K562 (cell line): Measurements from ENCODE around the gene LILRA6. TPM values are rescaled to one million over a fixed set of nuclear protein-coding genes. Genes with fewer than 3 reads are reported as not detected.

Experiments
- ATAC-seq: fragments of 200-7000 bp; cut with Tn5 transposase; 3 replicates; pipeline ENCODE4 v1.9.1; 2020; ENCODE audit warnings: moderate library complexity
- BruUV-seq: library from RNA; stranded (reverse); fragments of 400-500 nt; replicated peaks from 2 replicates; lab custom pipeline; 2021; lab: Mats Ljungman, UMichigan
- CTCF ChIA-PET: fragments of 300-600 bp; formaldehyde crosslinking; extraction: SDS; loops from one replicate; lab custom pipeline; 2021; ENCODE audit warnings: low intra/inter-chr PET ratio; lab: Yijun Ruan, JAX
- POLR2A ChIA-PET: fragments of 300-600, 350-650 bp; sonication (Branson Sonifier 250); formaldehyde crosslinking; extraction: SDS; loops from one replicate; lab custom pipeline; 2021; ENCODE audit warnings: antibody characterized with exemption, inconsistent platforms; lab: Yijun Ruan, JAX
- DNase-seq, 4 experiments: peaks; one replicate each; pipeline versions ENCODE4 v3.0.0 to v3.0.0-alpha.2; 2011 to 2018; ENCODE audit warnings: low spot score in 3 of 4, mixed read lengths in 3 of 4; ENCODE audit errors: extremely low read depth in 1 of 4
- FAIRE-seq: peaks from 2 replicates; lab custom pipeline; 2011; peaks lifted over from hg19 to GRCh38; lab: Jason Lieb, UNC
- H2AFZ ChIP-seq: 2 replicates; pipeline ENCODE4 v1.6.0; 2011; ENCODE audit warnings: low read depth, low read length, control low read depth, inconsistent platforms
- H3K27ac ChIP-seq: fragments of 200-600 bp; 3 replicates; pipeline ENCODE4 v1.8.0; 2011; ENCODE audit warnings: low read depth, mild to moderate bottlenecking, control low read depth, inconsistent platforms, low read length, moderate library complexity, mixed read lengths; ENCODE audit errors: extremely low read depth
- H3K27me3 ChIP-seq, 2 experiments: fragments of 300-600 bp in 1 of 2; 2 replicates in 1 of 2; 3 replicates in 1 of 2; pipeline versions ENCODE4 v1.6.0 to v1.8.0; 2011; ENCODE audit warnings: inconsistent platforms in 2 of 2, low read length in 2 of 2, mild to moderate bottlenecking in 1 of 2, mixed read lengths in 1 of 2, moderate library complexity in 1 of 2; ENCODE audit not compliant: control insufficient read depth in 2 of 2, insufficient read depth in 2 of 2
- H3K36me3 ChIP-seq: fragments of 300-600 bp; 3 replicates; pipeline ENCODE4 v1.8.0; 2011; ENCODE audit warnings: mild to moderate bottlenecking, low read length, inconsistent platforms; ENCODE audit not compliant: control insufficient read depth, insufficient read depth
- H3K4me1 ChIP-seq, 2 experiments: fragments of 200-600 bp in 1 of 2; replicated peaks in 1 of 2; 2 replicates in 1 of 2; 3 replicates in 1 of 2; pipeline versions ENCODE4 v1.5.1 to v1.8.0; 2011; ENCODE audit warnings: inconsistent platforms in 2 of 2, low read length in 2 of 2, mild to moderate bottlenecking in 1 of 2, mixed read lengths in 1 of 2, moderate library complexity in 1 of 2; ENCODE audit not compliant: control insufficient read depth in 2 of 2, insufficient read depth in 2 of 2
- H3K4me2 ChIP-seq: 2 replicates; pipeline ENCODE4 v1.6.1; 2011; ENCODE audit warnings: low read length, control low read depth, inconsistent platforms, mixed read lengths; ENCODE audit not compliant: insufficient read depth
- H3K4me3 ChIP-seq: fragments of 200-600 bp; sonication (generic), shearing (Covaris generic); 2 replicates; pipeline ENCODE4 v1.5.1; 2016; ENCODE audit warnings: control low read depth, inconsistent platforms
- H3K79me2 ChIP-seq: fragments of 200-600 bp; 3 replicates; pipeline ENCODE4 v1.8.0; 2011; ENCODE audit warnings: low read length, inconsistent platforms; ENCODE audit not compliant: control insufficient read depth, insufficient read depth
- H3K9ac ChIP-seq, 2 experiments: 2 replicates each; pipeline versions ENCODE4 v1.6.0 to v1.6.1; 2011; ENCODE audit warnings: low read depth in 2 of 2, low read length in 2 of 2, control low read depth in 1 of 2, inconsistent platforms in 1 of 2, mild to moderate bottlenecking in 1 of 2, mixed read lengths in 1 of 2; ENCODE audit not compliant: insufficient read depth in 1 of 2
- H3K9me1 ChIP-seq: one replicate; pipeline ENCODE4 v1.6.0; 2011; ENCODE audit warnings: inconsistent platforms, mild to moderate bottlenecking, low read length, moderate library complexity; ENCODE audit not compliant: control insufficient read depth, insufficient read depth
- H3K9me3 ChIP-seq: replicated peaks from 2 replicates; pipeline ENCODE4 v1.5.1; 2011; ENCODE audit warnings: low read depth, low read length, inconsistent platforms; ENCODE audit not compliant: control insufficient read depth, insufficient read depth
- H4K20me1 ChIP-seq: replicated peaks from 2 replicates; pipeline ENCODE4 v1.6.1; 2011; ENCODE audit warnings: low read length, inconsistent platforms, mixed read lengths; ENCODE audit not compliant: control insufficient read depth, insufficient read depth
- HNRNPUL1 ChIP-seq: fragments of 200-400 bp; formaldehyde crosslinking; IDR thresholded peaks from 2 replicates; pipeline ENCODE4 v1.6.1; 2017; ENCODE audit warnings: low read length
- KAT7 ChIP-seq: sonication (generic); formaldehyde crosslinking; IDR thresholded peaks from 2 replicates; pipeline ENCODE4 v1.8.0; 2022; ENCODE audit warnings: missing genetic modification reagents, mild to moderate bottlenecking, borderline replicate concordance
- POLR2A ChIP-seq: fragments of 450-650 bp; conservative IDR thresholded peaks from 2 replicates; pipeline ENCODE4 v1.6.1; 2016
- POLR2AphosphoS5 ChIP-seq: IDR thresholded peaks from 2 replicates; pipeline ENCODE4 v1.6.1; 2011; ENCODE audit warnings: mild to moderate bottlenecking, low read depth, low read length, moderate library complexity; ENCODE audit not compliant: control insufficient read depth, insufficient read depth
- SMAD3 ChIP-seq: fragments of 450-650 bp; formaldehyde crosslinking; conservative IDR thresholded peaks from 2 replicates; pipeline ENCODE4 v1.4.0; 2020; ENCODE audit warnings: mild to moderate bottlenecking
- WGBS: fragments of 100-300 bp; shearing (Covaris generic); methylation state at CpG from one replicate; pipeline ENCODE4 v1.1.6; 2016; ENCODE audit warnings: low coverage, mixed read lengths; ENCODE audit not compliant: insufficient coverage; ENCODE audit errors: missing lambda C conversion rate; 5-methylcytosine and 5-hydroxymethylcytosine counted together
- in situ Hi-C: fragments of 300-500 bp; cut with MboI; formaldehyde crosslinking; loops from 4 replicates; pipeline ENCODE4 v1.15.0; 2018; ENCODE audit warnings: inconsistent platforms, mixed read lengths
- intact Hi-C: fragments of 100-400 bp; cut with micrococcal nuclease; formaldehyde crosslinking; loops from 2 replicates; pipeline ENCODE4 v1.14.2; 2022
- polyA plus RNA-seq, 8 experiments: library from polyadenylated mRNA; depleted of rRNA in 4 of 8; stranded (reverse) in 5 of 8; unstranded in 3 of 8; fragments of >200 nt; fragmentation: Nextera tagmentation in 2 of 8; fragmentation: Illumina TruSeq in 1 of 8; extraction: Ambion mirVana in 2 of 8; extraction: Trizol in 1 of 8; gene quantifications; 2 replicates each; pipeline versions ENCODE4 v1.2.1 to v1.2.3, GENCODE V29; 2011 to 2014; ENCODE audit warnings: inconsistent platforms in 1 of 8, missing spikeins in 1 of 8
- total RNA-seq, 7 experiments: library from RNA; depleted of rRNA in 6 of 7; stranded (reverse); fragments of >200 nt in 6 of 7; fragmentation: Illumina TruSeq in 2 of 7; extraction: Trizol in 2 of 7; gene quantifications; 2 replicates each; pipeline versions ENCODE4 v1.2.1 to v1.2.3, GENCODE V29; 2011 to 2021; ENCODE audit warnings: low replicate concordance in 1 of 7

LILRA6 gene
- total and polyA plus RNA-seq, 9 of the 15 experiments (the other 6 are each of a cell fraction or from before 2014, with no cell fraction given), result 0.03 TPM; not detected in 8

DNA sequence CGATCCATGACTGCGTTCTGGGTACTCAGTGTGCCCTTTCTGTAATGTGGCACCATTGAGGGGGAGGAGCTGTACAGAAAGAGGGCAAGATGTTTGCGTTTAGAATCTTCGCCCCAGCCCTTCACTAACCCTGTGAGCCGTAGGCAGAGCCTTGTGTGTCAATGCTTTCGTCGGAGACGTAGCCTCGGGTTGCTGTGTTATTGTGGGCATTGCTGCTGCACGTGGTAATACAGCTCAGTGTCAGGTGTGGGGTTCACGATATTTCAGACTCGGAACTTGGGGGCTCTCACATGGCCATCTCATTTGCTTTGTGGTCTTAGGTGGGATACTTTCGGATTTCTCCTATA is 35.8 kb downstream of the LILRA6 start:
- peaks cover 64 to 83% of the 10 kb centered on the region in 2 experiments for H3K4me1 ChIP-seq
- no TSS peak for BruUV-seq
- POLR2A ChIA-PET, result interaction anchor here (0.7 to 2.9 kb wide), 3 partner anchors 15 to 53 kb away, joined by 3 to 17 read pairs (median 3); partner anchors contain the start of gene MBOAT7
- H3K4me2 ChIP-seq, result peak overlapping the region; percentile 89
- DNase-seq, result no peak
- no peak for ATAC-seq
- TF ChIP-seq HNRNPUL1 (0 out of 2 replicates have a peak, but pooled peaks have one; percentile 32), KAT7 (peak; percentile 66; the same call in 1 of the 2 replicates), POLR2AphosphoS5 (peak; percentile 30; the same call in 1 of the 2 replicates), POLR2A (peak; percentile 35; the same call in 1 of the 2 replicates), SMAD3 (no peak)
- peaks cover 23% of the 10 kb centered on the region for H3K9me1 ChIP-seq
- intact Hi-C loops (no loop called here), in situ Hi-C loops (no loop called here)
- no peak overlapping the region for H2AFZ ChIP-seq
- H3K36me3 ChIP-seq, result peaks cover 81% of the 10 kb centered on the region
- peak overlapping the region; percentile 89 for H3K27ac ChIP-seq
- H4K20me1 ChIP-seq, result peaks cover 89% of the 10 kb centered on the region
- H3K27me3 ChIP-seq, result no peaks in the 10 kb centered on the region
- H3K9me3 ChIP-seq, result no peaks in the 10 kb centered on the region
- no peak for FAIRE-seq
- CTCF ChIA-PET, result no interaction called here
- peaks cover 86% of the 10 kb centered on the region for H3K79me2 ChIP-seq
- 50% methylated on average over 13 of the region's 13 CpGs for WGBS
- H3K4me3 ChIP-seq, result peak overlapping the region; percentile 68; the same call in 1 of the 2 replicates
- H3K9ac ChIP-seq, result peak overlapping the region; percentile 36 to 90
